Right atrium auricular region (tissue), 2 donors: Measurements from ENCODE around the gene SLC16A7. TPM values are rescaled to one million over a fixed set of nuclear protein-coding genes. Genes with fewer than 3 reads are reported as not detected.
"Not testable (repeated sequence)": the region's sequence is repeated elsewhere in the genome, so short reads cannot be mapped to it uniquely, and the experiment has no call there.

Source experiments
- DNase-seq: peaks from one replicate; pipeline ENCODE4 v3.0.0-alpha.2; 2019; ENCODE audit warnings: low spot score
- H3K27ac ChIP-seq, 2 donors: fragments of 200-600 bp; sonication (generic); 1 replicate in 1 of 2; 2 replicates in 1 of 2; pipeline ENCODE4 v1.5.1; 2016 to 2019
- H3K27me3 ChIP-seq, 2 donors: fragments of 200-600 bp; sonication (generic); one replicate each; pipeline versions ENCODE4 v1.5.1 to v1.6.0; 2017 to 2019
- H3K36me3 ChIP-seq: fragments of 200-600 bp; sonication (generic); one replicate; pipeline ENCODE4 v1.5.1; 2016
- H3K4me1 ChIP-seq, 2 donors: fragments of 200-600 bp; sonication (generic); one replicate each; pipeline versions ENCODE4 v1.5.1 to v1.6.0; 2017 to 2019
- H3K4me3 ChIP-seq, 2 donors: fragments of 200-600 bp; sonication (generic); 1 replicate in 1 of 2; 2 replicates in 1 of 2; pipeline ENCODE4 v1.5.1; 2017 to 2019; ENCODE audit warnings: mild to moderate bottlenecking in 1 of 2, moderate library complexity in 1 of 2
- H3K9me3 ChIP-seq, 2 donors: fragments of 200-600 bp; sonication (generic); one replicate each; pipeline ENCODE4 v1.5.1; 2019
- CTCF ChIP-seq, 2 donors: fragments of 200-600 bp; sonication (generic); IDR thresholded peaks; one replicate each; pipeline ENCODE4 v1.5.1; 2019; ENCODE audit warnings: antibody characterized with exemption in 2 of 2
- total RNA-seq, 2 donors: library from RNA; depleted of rRNA; stranded (reverse); fragments of >200 nt; gene quantifications; one replicate each; pipeline ENCODE4 v1.1.0, GENCODE V29; 2016

The SLC16A7 gene
- total RNA-seq, 2 donors from 2014 or later, result 61.0 to 139 TPM

DNA sequence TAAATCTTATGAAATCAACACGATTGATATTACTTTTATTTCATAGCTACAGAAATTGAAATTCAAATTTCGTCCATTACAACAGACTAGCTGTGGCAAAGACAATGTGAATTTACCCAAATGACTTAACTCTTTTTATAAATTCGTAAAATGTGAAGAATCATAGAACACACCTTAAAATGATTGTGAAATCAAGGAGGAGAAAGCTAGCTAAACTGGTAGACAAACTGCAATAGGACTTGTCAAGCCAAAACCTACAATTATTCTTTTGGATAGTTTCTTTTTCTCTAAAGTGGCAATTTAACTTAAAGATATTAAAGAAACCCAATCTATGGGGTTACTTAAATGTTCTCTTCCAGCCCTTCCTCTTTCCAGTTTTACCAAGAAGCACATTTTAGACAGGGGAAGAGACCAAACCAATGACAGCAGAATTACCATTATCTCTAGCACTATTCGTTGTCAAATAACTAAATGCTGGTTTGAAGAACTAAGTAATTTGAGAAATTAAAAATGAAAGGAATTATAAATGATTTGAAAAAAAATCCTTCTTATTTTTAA, 807 bp upstream of the SLC16A7 start:
- DNase-seq, result no peak
- no peaks in the 10 kb centered on the region for H3K9me3 ChIP-seq
- H3K4me3 ChIP-seq, result peak overlapping the region; percentile 68 to 74
- TF ChIP-seq CTCF (IDR thresholded peaks at IDR 0.05), result no peak
- H3K27ac ChIP-seq, result peak overlapping the region; percentile 99
- H3K27me3 ChIP-seq, result no peaks in the 10 kb centered on the region
- peaks cover 0 to 24% of the 10 kb centered on the region in 2 donors for H3K4me1 ChIP-seq
- H3K36me3 ChIP-seq, result no peaks in the 10 kb centered on the region

DNA sequence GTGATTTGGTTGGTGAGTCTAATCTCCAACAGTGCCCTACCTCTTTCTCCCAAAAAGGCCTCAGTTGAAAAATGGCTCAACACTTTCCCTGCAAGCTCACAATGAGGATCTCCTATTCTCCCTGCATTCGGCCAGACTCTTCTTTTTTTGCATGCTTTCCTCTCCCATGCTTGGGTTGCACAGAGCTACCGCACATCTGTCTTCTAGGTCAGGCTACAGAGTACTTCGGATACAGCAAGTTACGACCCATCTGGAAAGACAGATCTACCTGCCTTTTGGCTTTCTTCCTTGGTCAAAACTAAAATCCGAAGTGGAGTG, 305 bp upstream of the SLC16A7 start:
- TF ChIP-seq CTCF (IDR thresholded peaks at IDR 0.05), result no peak
- Histone ChIP-seq H3K4me3 (peak overlapping the region; percentile 68 to 74), H3K4me1 (peaks cover 0 to 25% of the 10 kb centered on the region in 2 donors), H3K36me3 (no peaks in the 10 kb centered on the region), H3K27ac (peak overlapping the region; percentile 99), H3K27me3 (no peaks in the 10 kb centered on the region), H3K9me3 (no peaks in the 10 kb centered on the region)
- no peak for DNase-seq

GRCh38 chr12:59597385-59597781, 1.6 kb downstream of the SLC16A7 start:
- peak overlapping the region; percentile 68 to 74 for H3K4me3 ChIP-seq
- no peaks in the 10 kb centered on the region for H3K36me3 ChIP-seq
- H3K27ac ChIP-seq, result peak overlapping the region; percentile 99
- TF ChIP-seq CTCF (IDR thresholded peaks at IDR 0.05), result no peak
- peaks cover 0 to 25% of the 10 kb centered on the region in 2 donors for H3K4me1 ChIP-seq
- no peaks in the 10 kb centered on the region for H3K9me3 ChIP-seq
- H3K27me3 ChIP-seq, result no peaks in the 10 kb centered on the region
- DNase-seq, result peak; percentile 83

GRCh38 chr12:59600171-59600570, 4.3 kb downstream of the SLC16A7 start:
- no peak for TF ChIP-seq CTCF (IDR thresholded peaks at IDR 0.05)
- Histone ChIP-seq H3K36me3 (no peaks in the 10 kb centered on the region), H3K27me3 (no peaks in the 10 kb centered on the region), H3K27ac (peak overlapping the region in 1 of 2 donors; percentile 99), H3K4me3 (no peak overlapping the region), H3K4me1 (peaks cover 0 to 22% of the 10 kb centered on the region in 2 donors), H3K9me3 (no peaks in the 10 kb centered on the region)
- no peak for DNase-seq

- Histone ChIP-seq H3K27me3 (no peaks in the 10 kb centered on the region), H3K9me3 (no peaks in the 10 kb centered on the region), H3K27ac (no peak overlapping the region), H3K4me3 (no peak overlapping the region), H3K4me1 (peaks cover 0 to 12% of the 10 kb centered on the region in 2 donors), H3K36me3 (no peaks in the 10 kb centered on the region)
- DNase-seq, result no peak
- no peak for TF ChIP-seq CTCF (IDR thresholded peaks at IDR 0.05)
Observed at GRCh38 chr12:59603754-59604153, 7.9 kb downstream of the SLC16A7 start.

GRCh38 chr12:59612823-59613434, 17.1 kb downstream of the SLC16A7 start:
- not testable (repeated sequence) for DNase-seq, H3K4me3 ChIP-seq, H3K36me3 ChIP-seq, H3K4me1 ChIP-seq, H3K27ac ChIP-seq, H3K27me3 ChIP-seq
- peaks cover 0 to 28% of the 10 kb centered on the region in 2 donors for H3K9me3 ChIP-seq
